HCT116 (cell line): ENCODE measurements around the gene VRK3. TPM values are rescaled to one million over a fixed set of nuclear protein-coding genes. Genes with fewer than 3 reads are reported as not detected.

ENCODE experiments used
- ATAC-seq: fragments of 200-7000 bp; cut with Tn5 transposase; 2 replicates; pipeline ENCODE4 v1.9.1; 2020; ENCODE audit warnings: mild to moderate bottlenecking, moderate library complexity
- BruUV-seq: library from RNA; stranded (reverse); fragments of 400-500 nt; replicated peaks from 2 replicates; lab custom pipeline; 2021; lab: Mats Ljungman, UMichigan
- CTCF ChIA-PET: fragments of 300-600 bp; sonication (Branson Sonifier 250); formaldehyde crosslinking; loops from one replicate; lab custom pipeline; 2021; ENCODE audit warnings: antibody characterized with exemption; lab: Charles Lee
- POLR2A ChIA-PET: fragments of 300-600, 350-600 bp; sonication (Branson Sonifier 250); formaldehyde crosslinking; loops from one replicate; lab custom pipeline; 2021; ENCODE audit warnings: antibody characterized with exemption; lab: Charles Lee
- RAD21 ChIA-PET, 2 experiments: fragments of 300-600 bp; sonication (Branson Sonifier 250); formaldehyde crosslinking; loops; one replicate each; lab custom pipeline; 2023; ENCODE audit warnings: low total read pairs in 2 of 2; ENCODE audit not compliant: uncharacterized antibody in 2 of 2, unreplicated experiment in 2 of 2, low non-redundant PET in 1 of 2; lab: Charles Lee
- DNase-seq: peaks from one replicate; pipeline ENCODE4 v3.0.0-alpha.2; 2010; ENCODE audit warnings: low read depth, low spot score
- H2AFZ ChIP-seq: fragments of 200-600 bp; shearing (Covaris generic), sonication (generic); 2 replicates; pipeline ENCODE4 v1.6.1; 2017; ENCODE audit warnings: low read depth, mixed run types, mixed read lengths, antibody characterized with exemption, low read length; ENCODE audit not compliant: poor library complexity, severe bottlenecking
- H3K27ac ChIP-seq: 2 replicates; pipeline ENCODE4 v1.5.1; 2012; ENCODE audit warnings: low read depth, low read length
- H3K27me3 ChIP-seq: fragments of 200-600 bp; sonication (generic); 2 replicates; pipeline ENCODE4 v1.6.1; 2016; ENCODE audit warnings: mixed run types, low read length, mixed read lengths; ENCODE audit not compliant: insufficient read depth
- H3K36me3 ChIP-seq, 2 experiments: fragments of 200-500 bp in 1 of 2; fragments of 200-600 bp in 1 of 2; sonication (Bioruptor generic) in 1 of 2; sonication (generic) in 1 of 2; 2 replicates each; pipeline versions ENCODE4 v1.5.1 to v1.6.1; 2014 to 2016; ENCODE audit warnings: low read length in 2 of 2, inconsistent platforms in 1 of 2, mixed read lengths in 1 of 2, mixed run types in 1 of 2; ENCODE audit not compliant: insufficient read depth in 2 of 2, control insufficient read depth in 1 of 2
- H3K4me1 ChIP-seq, 2 experiments: fragments of 200-600 bp in 1 of 2; sonication (generic) in 1 of 2; 2 replicates each; pipeline versions ENCODE4 v1.5.1 to v1.6.1; 2012 to 2017; ENCODE audit warnings: low read length in 2 of 2, inconsistent platforms in 1 of 2, mild to moderate bottlenecking in 1 of 2, mixed read lengths in 1 of 2, mixed run types in 1 of 2, moderate library complexity in 1 of 2; ENCODE audit not compliant: insufficient read depth in 2 of 2, control insufficient read depth in 1 of 2
- H3K4me2 ChIP-seq: fragments of 200-600 bp; sonication (generic); 2 replicates; pipeline ENCODE4 v1.6.1; 2017; ENCODE audit warnings: mixed run types, low read length, mixed read lengths
- H3K4me3 ChIP-seq, 2 experiments: fragments of 200-600 bp in 1 of 2; sonication (generic) in 1 of 2; replicated peaks in 1 of 2; 2 replicates each; pipeline ENCODE4 v1.5.1; 2011 to 2016; ENCODE audit warnings: low read length in 2 of 2, control low read depth in 1 of 2, low read depth in 1 of 2, mild to moderate bottlenecking in 1 of 2, mixed read lengths in 1 of 2, mixed run types in 1 of 2
- H3K79me2 ChIP-seq: fragments of 200-600 bp; sonication (generic); 2 replicates; pipeline ENCODE4 v1.6.1; 2017; ENCODE audit warnings: mild to moderate bottlenecking, mixed run types, low read length, moderate library complexity, mixed read lengths; ENCODE audit not compliant: insufficient read depth
- H3K9ac ChIP-seq: fragments of 200-600 bp; sonication (generic); 2 replicates; pipeline ENCODE4 v1.6.1; 2016; ENCODE audit warnings: low read length, mixed read lengths
- H3K9me2 ChIP-seq: fragments of 200-600 bp; sonication (generic), shearing (Covaris generic); 2 replicates; pipeline ENCODE4 v1.6.1; 2017; ENCODE audit warnings: mixed run types, mild to moderate bottlenecking, moderate library complexity; ENCODE audit not compliant: insufficient read depth
- H3K9me3 ChIP-seq, 2 experiments: fragments of 200-500 bp in 1 of 2; fragments of 200-600 bp in 1 of 2; sonication (Bioruptor generic) in 1 of 2; sonication (generic) in 1 of 2; 2 replicates each; pipeline ENCODE4 v1.6.1; 2014 to 2017; ENCODE audit warnings: low read length in 2 of 2, mixed read lengths in 2 of 2, inconsistent platforms in 1 of 2, low read depth in 1 of 2, mild to moderate bottlenecking in 1 of 2, mixed run types in 1 of 2, moderate library complexity in 1 of 2; ENCODE audit not compliant: control insufficient read depth in 1 of 2, insufficient read depth in 1 of 2
- H4K20me1 ChIP-seq: fragments of 200-600 bp; sonication (generic), shearing (Covaris generic); 2 replicates; pipeline ENCODE4 v1.6.1; 2017; ENCODE audit warnings: mixed run types, mild to moderate bottlenecking, moderate library complexity; ENCODE audit not compliant: insufficient read depth
- ATF3 ChIP-seq: IDR thresholded peaks from 2 replicates; pipeline ENCODE4 v1.6.1; 2012
- CBX3 ChIP-seq: IDR thresholded peaks from 2 replicates; pipeline ENCODE4 v1.6.1; 2012; ENCODE audit warnings: low read depth
- CEBPB ChIP-seq: IDR thresholded peaks from 2 replicates; pipeline ENCODE4 v1.6.1; 2012; ENCODE audit warnings: low read depth
- EGR1 ChIP-seq: IDR thresholded peaks from 2 replicates; pipeline ENCODE4 v1.6.1; 2012; ENCODE audit warnings: low read depth
- ELF1 ChIP-seq: IDR thresholded peaks from 2 replicates; pipeline ENCODE4 v1.6.1; 2012; ENCODE audit warnings: low read depth, borderline replicate concordance
- EZH2 ChIP-seq: fragments of 200-600 bp; sonication (generic); IDR thresholded peaks from 2 replicates; pipeline ENCODE4 v1.6.1; 2017; ENCODE audit warnings: antibody characterized with exemption, mixed run types
- EZH2phosphoT487 ChIP-seq: fragments of 200-600 bp; IDR thresholded peaks from 2 replicates; pipeline ENCODE4 v1.6.1; 2018; ENCODE audit warnings: antibody characterized with exemption, borderline replicate concordance
- FOSL1 ChIP-seq: IDR thresholded peaks from 2 replicates; pipeline ENCODE4 v1.6.1; 2012; ENCODE audit warnings: low read depth
- JUND ChIP-seq: IDR thresholded peaks from 2 replicates; pipeline ENCODE4 v1.6.1; 2012
- MAX ChIP-seq: IDR thresholded peaks from 2 replicates; pipeline ENCODE4 v1.6.1; 2012
- POLR2A ChIP-seq: IDR thresholded peaks from 2 replicates; pipeline ENCODE4 v1.7.0; 2011; ENCODE audit warnings: borderline replicate concordance; ENCODE audit not compliant: insufficient read depth, insufficient read length; ENCODE audit errors: extremely low read depth
- POLR2AphosphoS5 ChIP-seq: IDR thresholded peaks from 2 replicates; pipeline ENCODE4 v1.6.1; 2011; ENCODE audit warnings: mild to moderate bottlenecking, low read depth, low read length, moderate library complexity
- RAD21 ChIP-seq: IDR thresholded peaks from 2 replicates; pipeline ENCODE4 v1.6.1; 2012; ENCODE audit warnings: low read depth, mild to moderate bottlenecking
- SIN3A ChIP-seq: IDR thresholded peaks from 2 replicates; pipeline ENCODE4 v1.6.1; 2012; ENCODE audit warnings: low read depth
- SP1 ChIP-seq: IDR thresholded peaks from 2 replicates; pipeline ENCODE4 v1.6.1; 2012; ENCODE audit warnings: low read depth
- SRF ChIP-seq: IDR thresholded peaks from 2 replicates; pipeline ENCODE4 v1.6.1; 2012; ENCODE audit warnings: low read depth
- TCF7L2 ChIP-seq: IDR thresholded peaks from 2 replicates; pipeline ENCODE4 v1.7.0; 2011; ENCODE audit warnings: borderline replicate concordance, inconsistent platforms; ENCODE audit not compliant: insufficient read depth, insufficient read length; ENCODE audit errors: extremely low read depth
- ZBTB33 ChIP-seq: IDR thresholded peaks from 2 replicates; pipeline ENCODE4 v1.6.1; 2011; ENCODE audit warnings: mild to moderate bottlenecking, low read length, moderate library complexity; ENCODE audit not compliant: insufficient replicate concordance; ENCODE audit errors: extremely low read depth
- ZFX ChIP-seq: fragments of 450-650 bp; IDR thresholded peaks from 2 replicates; pipeline ENCODE4 v1.6.1; 2017
- ZNF274 ChIP-seq: fragments of 200-500 bp; sonication (Bioruptor generic); IDR thresholded peaks from 2 replicates; pipeline ENCODE4 v1.6.1; 2014; ENCODE audit warnings: mild to moderate bottlenecking, low read depth, low read length, inconsistent platforms
- intact Hi-C: fragments of 100-400 bp; cut with micrococcal nuclease; formaldehyde crosslinking; loops from 2 replicates; pipeline ENCODE4 v1.10.0; 2022
- total RNA-seq: library from RNA; stranded (reverse); gene quantifications from one replicate; pipeline ENCODE4 v1.2.1, GENCODE V29; 2021; ENCODE audit not compliant: unreplicated experiment

The VRK3 gene
- total RNA-seq, 1 experiment from 2014 or later = 44.0 TPM

GRCh38 chr19:50065938-50066337 lies 40.8 kb upstream of the VRK3 start:
- no peak for DNase-seq
- Histone ChIP-seq H3K36me3 (no peaks in the 10 kb centered on the region), H3K9me3 (no peaks in the 10 kb centered on the region), H3K27me3 (no peaks in the 10 kb centered on the region), H3K4me2 (no peak overlapping the region), H3K4me3 (no peak overlapping the region), H3K27ac (no peak overlapping the region), H3K9me2 (no peaks in the 10 kb centered on the region), H3K4me1 (no peaks in the 10 kb centered on the region), H2AFZ (no peak overlapping the region)
- CTCF ChIA-PET = no interaction called here
- BruUV-seq = no TSS peak
- TF ChIP-seq SP1 (no peak), EGR1 (no peak), ZBTB33 (no peak)
- TF ChIP-seq, all 23 proteins: peak for 0
- RAD21 ChIA-PET = no interaction called here
- no peaks in the 10 kb centered on the region for H4K20me1 ChIP-seq
- H3K9ac ChIP-seq = no peak overlapping the region
- POLR2A ChIA-PET = no interaction called here
- no peaks in the 10 kb centered on the region for H3K79me2 ChIP-seq
- ATAC-seq = no peak
- intact Hi-C loops = no loop called here

- H3K27ac ChIP-seq = no peak overlapping the region
- intact Hi-C loops = no loop called here
- TF ChIP-seq ZNF274 (no peak), SP1 (no peak), ELF1 (no peak), RAD21 (no peak), CEBPB (no peak), POLR2A (no peak), EZH2 (no peak), POLR2AphosphoS5 (no peak), MAX (no peak), CBX3 (no peak), EGR1 (no peak), ZFX (no peak), EZH2phosphoT487 (no peak), SRF (no peak), ZBTB33 (no peak), ATF3 (no peak), SIN3A (no peak), FOSL1 (no peak), JUND (no peak), TCF7L2 (no peak)
- H4K20me1 ChIP-seq = no peaks in the 10 kb centered on the region
- H3K4me1 ChIP-seq = no peaks in the 10 kb centered on the region
- no TSS peak for BruUV-seq
- H3K9me2 ChIP-seq = no peaks in the 10 kb centered on the region
- POLR2A ChIA-PET = no interaction called here
- no peaks in the 10 kb centered on the region for H3K36me3 ChIP-seq
- H3K27me3 ChIP-seq = no peaks in the 10 kb centered on the region
- peaks cover 24 to 25% of the 10 kb centered on the region in 2 experiments; a peak in 2 of 4 replicates for H3K9me3 ChIP-seq
- ATAC-seq (no peak), DNase-seq (no peak)
- H3K4me2 ChIP-seq = no peak overlapping the region
- H3K9ac ChIP-seq = no peak overlapping the region
- RAD21 ChIA-PET = no interaction called here
- no peak overlapping the region for H3K4me3 ChIP-seq
- H2AFZ ChIP-seq = no peak overlapping the region
- no peaks in the 10 kb centered on the region for H3K79me2 ChIP-seq
- CTCF ChIA-PET = no interaction called here
These were observed 36.5 kb upstream of the VRK3 start for GRCh38 chr19:50061650-50062049.
